Measurements from ENCODE around the gene RHO.

Gene RHO

DNA sequence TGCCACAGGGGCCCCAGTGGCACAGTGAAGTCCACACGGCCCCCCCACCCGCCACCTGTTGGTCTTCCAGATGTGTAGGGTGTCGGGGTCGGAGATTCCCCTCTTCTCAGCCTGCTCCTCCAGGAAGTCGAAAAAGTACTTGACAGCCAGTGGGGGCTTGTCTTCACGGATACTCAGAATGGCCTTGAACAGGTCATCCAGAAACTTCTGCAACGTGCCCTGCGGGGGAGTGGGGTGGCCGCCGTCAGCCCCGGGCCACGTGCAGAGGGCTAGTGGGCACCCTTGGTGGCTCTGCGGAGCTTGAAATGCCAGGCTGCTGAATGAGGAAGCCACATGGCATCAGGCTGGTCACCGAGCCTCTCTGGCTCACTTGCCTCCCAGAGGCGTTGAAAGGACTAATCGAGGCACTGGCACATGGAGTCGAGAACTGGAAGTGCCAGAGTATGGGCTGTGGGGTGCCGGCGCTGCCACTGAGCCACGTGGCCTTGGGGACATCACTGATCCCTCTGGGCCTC lies 31.2 kb downstream of the RHO start:
- DNase-seq (ENCODE audit: low read depth), result no peak

DNA sequence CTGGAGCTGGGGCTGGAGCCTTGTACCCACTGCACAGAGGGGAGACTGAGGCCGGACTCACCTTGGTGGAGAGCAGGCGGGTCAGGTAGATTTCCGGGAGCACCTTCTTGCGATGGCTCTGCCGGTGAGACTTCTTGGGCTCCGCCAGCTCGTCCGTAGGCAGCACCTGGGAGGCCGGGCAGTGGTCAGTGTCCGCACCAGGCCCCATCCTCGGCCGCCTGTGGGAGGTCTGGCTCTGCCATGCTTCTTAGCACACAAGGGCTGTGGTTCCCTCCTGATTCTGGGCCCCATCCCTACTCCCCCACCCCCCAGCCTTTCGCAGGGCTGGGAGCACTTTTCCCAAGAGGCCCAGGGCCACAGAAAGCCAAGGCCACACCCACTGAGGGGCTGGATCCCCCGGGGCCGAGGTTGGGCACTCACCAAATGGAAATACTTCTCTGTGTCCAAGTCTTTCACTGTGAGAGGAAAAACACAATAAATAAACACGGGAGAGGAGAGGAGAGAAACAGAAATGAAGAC lies 31.9 kb downstream of the RHO start:
- DNase-seq (ENCODE audit: low read depth), result no peak

DNA sequence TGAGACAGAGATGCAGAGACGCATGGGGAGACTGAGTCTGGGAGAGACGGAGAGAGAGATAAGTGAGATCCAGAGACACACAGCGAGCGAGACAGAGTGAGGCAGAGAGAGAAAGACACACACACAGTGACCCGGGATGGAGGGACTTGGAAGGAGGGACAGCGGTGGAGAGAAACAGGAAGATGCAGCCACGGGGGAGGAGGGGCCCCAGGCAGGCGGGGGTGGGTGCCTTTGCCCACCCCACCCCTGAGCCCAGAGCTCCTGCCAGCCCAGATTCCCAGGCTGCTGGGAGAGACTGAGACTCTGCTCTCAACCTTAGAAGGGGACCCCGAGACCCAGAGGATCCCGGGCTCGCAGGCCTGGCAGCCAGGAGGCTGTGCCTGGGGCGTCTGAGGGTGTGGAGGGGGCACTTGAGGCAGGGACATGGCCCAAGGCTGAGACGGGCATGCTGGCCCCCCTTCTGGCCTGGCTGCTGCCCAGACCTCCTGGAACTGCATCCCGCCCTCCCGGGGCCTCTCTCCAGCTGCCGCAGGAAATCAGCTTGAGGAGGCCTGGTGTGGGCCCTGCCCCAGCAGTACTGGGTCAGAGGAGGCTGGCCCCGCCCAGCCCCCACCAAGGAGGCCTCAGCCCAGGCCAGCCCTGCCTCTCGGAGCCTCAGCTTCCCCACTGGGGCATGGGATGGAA lies 32.6 kb downstream of the RHO start:
- DNase-seq (ENCODE audit: low read depth), result no peak

DNA sequence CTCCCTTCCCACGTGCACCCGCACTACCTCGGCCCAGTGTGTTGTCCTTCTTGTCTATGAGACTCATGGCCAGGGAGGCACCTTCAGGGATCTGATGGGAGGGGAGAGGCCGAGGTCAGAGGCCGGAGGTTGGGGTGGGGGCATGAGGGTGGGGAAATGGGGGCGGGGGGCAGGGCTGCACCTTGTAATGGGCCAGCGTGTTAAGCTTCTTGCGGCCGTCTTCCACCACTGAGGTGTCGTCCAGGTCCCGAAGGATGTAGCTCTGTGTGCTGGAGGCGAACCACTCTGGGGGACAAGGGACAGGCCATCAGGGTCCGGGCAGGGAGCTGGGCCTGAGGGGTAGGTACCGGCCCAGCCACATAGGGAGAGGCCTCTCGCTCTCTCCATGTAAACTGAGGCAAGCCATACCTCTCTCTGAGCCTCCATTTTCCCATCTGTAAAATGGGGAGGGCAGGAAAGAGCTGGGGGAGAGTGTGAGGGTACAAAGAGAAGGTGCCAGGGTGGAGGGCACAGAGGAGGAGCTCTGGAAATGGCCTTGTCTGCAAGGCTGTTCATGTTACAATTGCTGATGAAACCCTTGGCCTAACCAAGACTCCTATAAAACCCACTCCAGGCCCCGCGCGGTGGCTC lies 33.3 kb downstream of the RHO start:
- DNase-seq (ENCODE audit: low read depth), result no peak

DNA sequence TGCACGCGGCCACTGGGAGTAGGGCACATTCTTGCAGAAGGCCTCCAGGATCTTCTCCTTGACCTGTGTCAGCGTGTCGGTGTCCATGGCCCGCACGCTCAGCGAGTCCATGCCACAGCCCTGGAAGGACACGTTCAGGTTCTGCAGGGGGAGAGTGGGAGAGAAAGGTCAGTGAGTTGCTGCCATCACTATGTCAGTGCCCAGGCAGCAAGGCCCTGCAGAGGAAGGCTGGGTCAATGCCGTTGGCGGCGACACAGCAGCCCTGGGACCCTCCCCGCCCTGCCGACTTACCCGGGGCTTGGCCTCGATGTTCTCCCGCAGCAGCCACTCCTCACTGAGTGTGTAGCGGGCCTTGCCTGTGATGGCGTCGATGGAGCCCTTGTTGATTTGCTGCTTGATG lies 34.4 kb downstream of the RHO start:
- no peak for DNase-seq (ENCODE audit: low read depth)

DNA sequence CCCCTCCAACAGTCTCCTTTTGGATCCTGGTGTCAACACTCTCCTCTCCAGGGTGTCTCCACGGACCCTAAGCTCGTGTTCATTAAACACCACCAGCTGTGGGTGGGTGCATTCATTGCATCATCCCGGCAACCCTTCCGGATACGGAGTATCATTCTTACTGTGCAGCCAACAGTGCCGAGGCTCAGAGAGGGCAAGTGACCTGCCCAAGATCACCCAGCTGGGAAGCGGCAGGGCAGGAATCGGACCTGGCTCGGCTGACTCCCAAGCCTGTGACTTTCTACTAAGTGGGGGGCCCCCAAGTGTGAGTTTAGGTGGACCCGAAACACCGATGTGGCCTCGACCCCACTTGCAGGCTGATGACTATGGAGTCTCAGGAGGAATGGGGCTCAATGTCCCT lies 34.9 kb downstream of the RHO start:
- no peak for DNase-seq (ENCODE audit: low read depth)

DNA sequence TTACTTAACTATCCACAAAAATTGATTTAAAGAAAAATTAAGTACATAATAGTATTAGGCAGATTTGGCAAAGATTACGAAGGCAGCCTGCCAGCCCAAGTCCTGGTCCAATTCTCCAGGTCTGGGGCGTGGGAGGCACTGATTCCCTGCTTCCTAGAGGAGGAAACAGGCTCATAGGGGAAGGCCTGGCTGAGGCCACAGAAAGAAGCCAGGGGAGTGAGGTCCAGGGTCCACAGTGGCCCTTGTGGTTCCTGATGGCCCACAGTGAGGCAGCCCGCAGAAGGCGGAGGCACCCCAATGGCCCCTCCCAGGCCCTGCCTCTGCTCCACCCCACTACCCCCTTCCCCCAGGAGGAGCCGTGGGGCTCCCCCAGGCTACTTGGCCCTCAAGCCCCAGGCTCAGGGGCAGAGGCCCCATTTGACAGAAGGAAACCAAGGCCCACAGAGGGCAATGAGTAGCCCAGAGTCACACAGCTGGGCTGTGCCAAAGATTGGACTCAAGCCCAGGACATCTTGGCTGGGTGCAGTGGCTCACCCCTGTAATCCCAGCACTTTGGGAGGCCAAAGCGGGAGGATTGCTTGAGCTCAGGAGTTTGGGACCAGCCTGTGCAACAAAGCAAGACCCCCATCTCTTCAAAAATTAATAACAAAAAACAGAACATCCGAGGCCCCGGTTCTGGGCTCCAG lies 35.6 kb downstream of the RHO start:
- DNase-seq (ENCODE audit: low read depth), result no peak

DNA sequence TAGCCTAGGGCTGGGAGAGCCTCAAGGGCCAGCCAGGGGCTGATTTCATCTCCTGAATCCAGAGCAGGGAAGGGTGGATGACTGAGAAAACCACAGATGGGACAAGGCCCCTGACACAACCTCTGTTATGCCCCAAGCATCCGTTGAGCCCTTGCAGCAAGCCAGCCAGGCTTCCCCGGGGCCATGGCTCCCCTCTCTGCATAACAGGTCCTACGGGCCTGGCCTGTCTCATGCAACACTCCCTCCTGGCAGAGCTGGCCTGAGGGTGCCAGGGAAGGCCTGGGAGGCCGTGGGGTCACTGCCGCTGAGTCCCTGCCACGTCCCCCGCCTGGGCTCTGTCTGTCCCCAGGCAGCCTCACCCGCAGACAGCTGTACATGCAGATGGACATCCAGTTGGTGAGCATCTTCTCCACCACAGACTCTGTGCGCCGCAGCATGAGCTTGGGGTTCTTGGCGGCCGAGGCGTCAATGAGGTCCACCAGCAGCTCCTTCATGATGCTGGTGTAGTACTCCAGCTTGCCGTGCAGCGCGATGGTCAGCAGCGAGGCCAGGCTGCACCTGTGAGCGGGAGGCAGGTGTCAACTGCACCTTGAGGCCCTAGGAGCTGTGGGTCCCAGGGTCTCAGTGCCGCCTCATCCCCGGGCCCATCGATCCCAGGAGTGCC lies 36.7 kb downstream of the RHO start:
- no peak for DNase-seq (ENCODE audit: low read depth)

DNA sequence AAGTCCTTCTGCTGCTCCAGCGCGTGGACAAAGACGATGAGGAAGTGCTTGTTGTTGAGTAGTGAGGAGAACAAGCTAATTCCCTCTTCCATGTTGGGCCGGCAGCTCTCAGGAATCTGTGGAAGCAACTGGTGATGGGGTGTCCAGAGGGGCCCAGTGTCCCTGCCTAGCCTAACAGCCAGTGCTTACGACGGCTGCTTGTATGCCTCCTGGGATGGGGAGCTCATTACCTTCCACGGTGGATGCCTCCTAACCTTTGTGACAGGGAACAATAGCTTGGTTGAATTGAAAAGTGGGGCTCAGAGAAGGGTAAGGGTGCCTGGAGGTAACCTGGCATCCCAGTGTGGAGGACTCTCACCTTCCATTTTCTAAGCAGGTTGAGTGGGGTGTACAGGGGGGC lies 37.5 kb downstream of the RHO start:
- DNase-seq (ENCODE audit: low read depth), result no peak

DNA sequence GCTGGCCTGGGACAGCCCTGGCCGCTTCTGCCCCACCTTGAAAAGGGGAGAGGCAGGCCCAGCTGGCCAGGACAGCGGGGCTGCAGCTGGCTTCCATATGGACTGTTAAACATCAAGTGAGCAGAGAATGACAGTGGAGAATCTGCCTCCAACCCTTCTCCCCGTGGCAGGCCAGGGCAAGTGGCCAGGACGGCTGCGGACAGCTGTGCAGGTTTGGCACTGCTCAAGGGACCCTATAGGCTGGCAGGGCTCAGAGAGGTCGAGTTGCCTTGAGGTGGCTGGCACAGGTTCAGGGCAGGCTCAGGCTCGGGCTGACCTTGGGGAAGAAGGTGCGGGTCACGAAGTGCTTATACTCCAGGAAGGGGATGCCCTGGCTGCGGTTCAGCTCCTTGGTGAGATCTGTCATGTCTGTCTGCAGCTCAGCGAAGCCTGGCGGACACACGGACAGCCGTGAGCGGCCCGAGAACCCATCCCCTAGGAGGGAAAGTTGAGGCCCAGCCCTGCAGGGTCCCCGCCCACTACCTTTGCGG lies 38.8 kb downstream of the RHO start:
- no peak for DNase-seq (ENCODE audit: low read depth)

DNA sequence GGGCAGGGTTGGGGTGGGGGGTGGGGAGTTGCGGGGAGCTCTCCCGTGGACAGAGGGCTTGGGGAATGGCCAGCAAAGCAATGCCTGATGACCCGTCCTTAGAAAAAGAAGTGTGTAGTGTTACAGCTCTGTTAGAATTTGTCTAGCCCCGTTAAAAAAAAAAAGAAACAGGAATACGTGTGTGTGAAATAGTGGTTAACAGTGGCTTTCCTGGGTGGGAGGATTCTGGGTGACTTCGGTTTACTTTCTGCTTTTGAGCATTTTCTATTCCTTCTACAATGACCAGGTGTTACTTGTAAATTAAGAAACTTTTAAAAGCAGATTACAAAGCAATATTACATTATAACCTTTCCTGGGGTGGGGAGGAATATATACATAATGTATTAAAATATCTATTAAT lies 39.5 kb downstream of the RHO start:
- DNase-seq (ENCODE audit: low read depth), result no peak

DNA sequence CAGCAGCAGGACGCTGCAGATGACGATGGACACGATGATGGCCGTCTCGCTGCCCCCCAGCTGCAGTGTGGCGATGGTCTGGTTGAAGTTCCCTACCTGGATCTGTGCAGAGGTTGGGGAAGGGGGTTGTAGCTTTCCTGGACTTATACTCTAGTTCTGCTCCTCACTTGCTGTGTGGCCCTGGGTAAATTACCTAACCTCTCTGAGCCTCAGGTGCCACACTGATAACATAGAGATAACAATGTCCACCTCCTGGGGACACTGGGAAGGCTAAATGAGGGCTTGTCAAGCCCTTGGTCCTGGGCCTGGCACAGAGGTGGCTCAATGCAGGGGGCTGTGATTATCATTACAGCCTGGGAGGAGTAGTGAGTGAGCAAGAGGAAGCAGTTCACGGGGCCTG lies 41.4 kb downstream of the RHO start:
- DNase-seq (ENCODE audit: low read depth), result no peak

DNA sequence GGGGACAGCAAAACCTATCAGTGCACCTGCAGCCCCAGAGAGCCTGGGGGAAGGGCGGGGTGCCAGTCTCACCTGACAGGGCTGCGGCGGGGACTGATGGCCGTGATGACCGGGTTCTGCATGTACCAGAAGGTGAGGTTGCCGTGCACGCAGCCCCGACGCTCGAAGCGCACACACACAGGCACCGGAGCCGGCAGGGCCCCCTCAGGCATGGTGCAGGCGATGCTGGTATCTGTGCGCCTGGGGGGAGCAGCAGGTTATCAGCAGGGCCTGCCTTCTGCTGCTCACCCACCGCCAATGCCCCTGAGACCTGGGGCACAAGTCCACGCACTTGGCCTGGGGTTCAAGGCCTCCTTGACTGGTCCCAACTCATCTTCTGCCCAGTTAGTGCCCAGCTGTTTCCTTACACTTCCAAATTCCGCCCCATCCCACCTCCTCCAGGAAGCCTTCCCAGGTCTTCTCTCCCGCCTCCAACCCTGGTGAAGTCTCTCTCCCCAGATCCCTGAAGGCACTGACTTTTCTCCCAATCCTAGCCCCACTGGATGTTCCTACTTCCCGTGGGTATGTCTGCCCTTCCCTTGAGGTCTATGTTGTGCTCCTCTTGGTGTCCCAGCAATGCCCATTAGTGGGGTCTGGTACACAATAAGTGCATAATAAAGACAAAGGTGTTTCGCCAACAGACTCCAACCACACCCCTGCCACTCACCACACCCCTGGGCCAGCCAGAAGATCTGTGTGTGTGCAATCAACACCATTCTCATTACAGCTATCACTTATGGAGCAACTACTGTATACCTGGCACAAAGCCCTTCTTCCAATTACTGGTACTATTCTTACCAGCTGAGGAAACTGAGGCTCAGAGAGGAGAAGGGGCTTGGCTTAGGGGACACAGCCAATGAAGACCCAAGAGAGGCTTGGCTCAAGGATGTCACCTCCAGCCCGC lies 43.4 kb downstream of the RHO start:
- DNase-seq (ENCODE audit: low read depth), result no peak

DNA sequence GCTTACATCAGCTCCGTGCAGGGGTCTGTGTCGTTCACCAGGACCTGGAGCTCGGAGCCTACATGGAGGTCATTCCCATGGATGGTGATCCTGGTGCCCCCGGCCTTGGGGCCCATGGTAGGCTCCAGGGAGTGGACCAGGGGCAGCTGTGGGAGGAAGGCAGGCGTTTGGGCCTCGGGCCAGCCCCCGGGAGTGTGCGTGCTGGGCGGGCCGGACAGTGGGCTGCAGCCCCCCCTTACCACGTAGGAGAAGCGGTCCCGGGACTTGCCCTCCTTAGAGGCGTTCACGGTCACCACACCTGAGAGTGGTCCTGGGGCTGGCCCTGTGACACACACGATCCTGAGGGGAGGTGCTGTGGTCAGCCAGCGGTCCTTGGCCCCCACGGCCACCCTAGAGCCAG lies 44.2 kb downstream of the RHO start:
- DNase-seq (ENCODE audit: low read depth), result no peak

DNA sequence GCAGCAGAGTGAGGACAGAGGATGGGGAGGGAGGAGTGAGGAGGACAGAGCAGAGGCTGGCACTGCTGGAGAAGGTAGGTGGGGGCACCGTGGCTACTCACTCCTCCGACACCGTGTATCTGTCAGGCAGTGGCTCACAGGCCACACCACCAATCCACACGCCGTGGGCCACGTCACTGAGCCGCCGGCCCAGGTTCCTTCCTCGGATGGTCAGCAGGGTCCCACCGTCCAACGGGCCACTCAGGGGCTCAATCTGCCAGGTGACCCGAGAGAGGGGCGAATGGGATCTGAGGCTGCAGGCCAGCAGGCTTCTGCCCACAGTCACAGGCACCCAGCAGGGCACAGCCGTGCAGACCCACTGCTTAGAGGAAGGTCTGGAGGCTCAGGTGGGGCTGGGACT lies 45.1 kb downstream of the RHO start:
- DNase-seq (ENCODE audit: low read depth), result no peak

DNA sequence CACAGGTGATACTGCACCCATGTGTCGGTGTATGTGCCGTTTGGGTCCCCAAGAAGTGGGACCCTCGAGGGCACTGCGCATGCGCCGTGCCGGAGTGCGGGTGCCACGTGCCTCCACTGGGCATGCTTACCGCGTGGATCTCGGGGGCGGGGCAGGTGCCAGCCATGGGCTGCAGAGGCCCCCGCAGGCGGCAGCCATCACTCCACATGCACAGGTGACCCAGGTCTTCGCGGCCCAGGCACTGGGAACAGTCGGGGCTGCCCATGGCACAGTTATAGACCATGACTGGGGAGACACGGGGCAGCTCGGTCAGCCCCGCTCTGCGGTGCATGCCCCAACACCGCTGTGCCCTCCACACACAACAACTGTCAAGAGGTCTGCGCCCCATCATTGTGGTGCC lies 45.8 kb downstream of the RHO start:
- no peak for DNase-seq (ENCODE audit: low read depth)

DNA sequence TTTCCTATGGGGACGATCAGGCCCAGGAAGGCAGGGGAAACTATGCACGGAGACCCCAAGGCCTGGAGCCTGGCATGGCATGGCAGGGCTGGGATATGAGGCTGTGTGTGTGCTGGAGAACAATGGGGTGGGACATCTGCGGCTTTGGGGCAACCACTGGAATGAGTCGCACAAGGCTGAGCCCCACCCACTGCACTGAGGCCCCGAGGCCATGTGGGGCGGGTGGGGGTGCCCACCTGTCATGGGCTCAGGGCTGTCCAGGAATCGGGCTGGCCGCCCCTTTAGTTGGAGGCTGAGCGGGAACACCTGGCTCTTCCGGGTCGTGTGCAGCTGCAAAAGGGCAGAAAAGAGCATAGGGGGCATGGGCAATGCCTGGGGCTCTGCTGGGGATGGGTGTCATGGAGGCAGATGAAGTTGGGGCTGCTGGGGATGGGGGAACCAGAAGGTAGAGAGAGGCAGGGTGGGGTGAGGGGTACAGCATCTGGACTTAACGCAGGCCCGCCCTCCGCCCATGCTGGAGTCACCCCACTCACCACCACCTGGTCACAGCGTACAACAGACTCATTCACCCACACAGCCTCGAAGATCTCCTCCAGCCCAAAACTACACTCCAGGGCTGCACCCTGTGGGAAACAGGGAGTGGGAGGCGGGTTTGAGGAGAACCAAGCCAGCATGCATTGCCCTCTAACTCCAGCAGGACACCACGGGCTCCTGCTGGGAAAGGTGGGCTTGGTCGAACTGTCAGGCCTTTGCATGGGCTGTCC lies 47.0 kb downstream of the RHO start:
- no peak for DNase-seq (ENCODE audit: low read depth)

DNA sequence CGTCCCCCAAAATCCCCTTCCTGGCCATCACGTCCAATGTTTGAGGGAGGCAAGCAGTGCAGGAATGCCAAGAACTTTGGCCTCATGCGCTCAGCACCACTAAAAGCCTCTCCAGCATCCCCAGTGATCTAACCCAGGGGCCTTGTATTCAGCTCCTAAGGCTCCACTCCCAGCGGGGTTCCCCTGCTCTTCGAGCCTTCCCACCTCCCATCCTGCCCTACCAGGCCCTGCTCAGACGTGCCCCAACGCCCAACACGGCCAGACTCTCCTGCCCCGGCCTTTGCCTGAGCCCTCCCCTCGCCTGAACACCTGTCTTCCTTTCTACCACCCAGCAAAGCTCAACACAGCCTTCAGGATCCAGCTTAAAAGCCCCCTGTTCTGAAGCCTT lies 47.6 kb downstream of the RHO start:
- no peak for DNase-seq (ENCODE audit: low read depth)

DNA sequence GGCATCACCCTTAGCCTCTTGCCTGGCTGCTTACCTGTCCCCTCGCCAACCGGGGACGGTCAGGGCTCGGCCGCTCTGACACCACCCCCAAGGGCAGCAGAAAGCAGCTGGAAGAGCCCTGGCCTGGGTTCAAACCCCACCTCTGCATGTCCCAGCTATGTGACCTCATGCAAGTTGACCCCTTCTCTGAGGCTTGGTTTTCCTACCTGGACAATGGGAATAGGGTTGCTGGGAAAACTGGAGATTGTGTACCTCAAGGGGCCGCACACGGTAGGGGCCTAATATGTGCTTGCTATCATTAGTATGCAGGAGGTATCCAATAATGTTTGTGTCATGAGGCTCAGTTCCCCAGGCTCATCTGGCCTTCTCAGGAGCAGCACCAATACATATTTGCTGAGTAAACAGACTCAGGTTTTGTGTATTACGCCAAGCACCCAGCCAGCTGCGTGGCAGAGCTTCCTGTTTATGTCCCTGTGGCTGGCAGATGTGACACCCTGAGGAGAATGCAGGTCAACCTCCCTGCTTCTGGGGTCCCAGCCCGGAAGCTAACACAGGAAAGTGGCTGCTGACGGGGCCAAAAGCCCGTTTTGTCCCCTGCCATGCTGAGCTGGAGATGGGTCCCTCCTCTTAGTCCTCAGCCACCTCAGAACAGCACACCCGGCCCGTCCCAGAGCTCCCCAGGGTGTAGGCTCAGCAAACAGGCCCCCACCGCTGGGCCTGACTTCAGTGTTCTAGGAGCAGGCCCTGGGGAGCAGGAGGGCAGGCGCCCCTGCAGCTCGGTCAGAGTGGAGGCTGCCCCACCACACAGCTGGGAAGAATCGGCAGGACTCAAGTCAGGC lies 48.3 kb downstream of the RHO start:
- DNase-seq (ENCODE audit: low read depth), result peak; percentile 18

DNA sequence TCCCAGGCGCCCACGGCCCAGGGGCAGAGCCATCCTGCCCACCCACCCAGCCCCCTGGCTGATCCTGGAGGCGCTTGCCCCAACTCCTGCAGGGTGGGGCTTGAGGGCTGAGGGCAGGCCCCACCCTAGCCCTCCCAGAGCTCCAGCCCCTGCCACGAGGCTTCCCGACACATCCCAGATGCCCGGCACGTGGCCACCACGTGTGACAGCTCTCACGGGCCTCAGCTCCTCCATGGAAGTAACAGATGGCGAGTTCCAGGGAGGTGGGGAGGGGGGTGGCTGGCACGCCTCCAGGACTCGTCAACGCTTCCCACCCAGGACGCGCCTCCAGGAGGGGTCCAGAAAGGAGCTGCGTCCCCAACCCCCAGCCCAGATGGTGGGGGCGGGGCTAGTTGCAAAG lies 48.9 kb downstream of the RHO start:
- no peak for DNase-seq (ENCODE audit: low read depth)

Measured in stimulated activated CD8-positive, alpha-beta memory T cell treated with anti-CD3 and anti-CD28 coated beads, Interleukin-15, amount 100 ng/mL, for 24 hours (primary cell).